ENCODE data around the gene TAS1R3. TPM values are rescaled to one million over a fixed set of nuclear protein-coding genes. Genes with fewer than 3 reads are reported as not detected.
A peak's percentile ranks its signal among the peaks of the same experiment; 100 is the strongest.

TAS1R3 gene
- total and polyA plus RNA-seq, 2 experiments from 2014 or later: 0.14 TPM; not detected in 1

DNA sequence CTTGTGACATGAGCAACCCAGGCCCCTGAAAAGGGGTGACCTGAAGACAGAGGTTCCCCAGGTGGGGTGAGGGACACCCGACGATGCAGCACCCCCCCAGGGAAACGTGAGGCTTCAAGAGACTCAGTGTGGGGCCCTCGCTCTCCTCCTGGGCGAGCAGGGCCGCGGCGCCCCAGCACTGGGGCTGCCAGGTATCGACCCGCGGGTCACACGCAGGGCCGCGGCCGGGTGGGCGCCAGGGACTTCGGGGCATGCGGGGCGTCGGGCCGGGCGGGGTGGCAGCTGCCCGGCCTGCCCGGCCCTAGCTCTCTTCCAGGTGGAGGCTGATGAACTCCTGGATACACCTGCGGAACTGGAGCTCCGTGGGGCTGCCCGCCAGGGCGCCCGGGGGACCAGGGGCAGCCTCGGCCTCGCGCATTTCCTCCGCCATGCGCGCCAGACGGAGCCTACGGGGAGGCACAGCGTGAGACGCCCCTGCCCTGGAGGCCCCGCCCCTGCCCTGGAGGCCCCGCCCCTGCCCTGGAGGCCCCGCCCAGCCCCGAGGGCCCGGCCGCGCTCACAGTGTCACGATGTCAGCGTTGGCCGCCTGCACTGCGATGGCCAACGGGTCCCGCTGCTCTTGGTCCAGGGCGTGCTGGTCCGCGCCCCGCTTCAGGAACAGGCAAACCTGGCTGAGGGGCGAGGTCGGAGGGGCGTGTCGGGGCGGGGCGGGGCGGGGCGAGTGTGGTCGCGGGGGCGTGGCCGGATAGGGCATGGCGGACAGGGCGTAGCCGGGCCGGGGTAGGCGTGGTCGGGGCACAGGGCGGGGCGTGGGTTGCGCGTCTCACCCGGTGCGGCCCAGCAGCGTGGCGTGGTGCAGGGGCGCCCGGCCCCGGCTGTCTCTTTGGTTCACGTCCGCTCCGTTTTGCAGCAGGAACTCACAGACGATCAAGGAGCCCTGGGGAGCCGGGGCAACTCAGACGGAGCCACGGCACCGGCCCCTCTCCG lies 37.5 kb upstream of the TAS1R3 start:
- TF ChIP-seq, protein P1, sequence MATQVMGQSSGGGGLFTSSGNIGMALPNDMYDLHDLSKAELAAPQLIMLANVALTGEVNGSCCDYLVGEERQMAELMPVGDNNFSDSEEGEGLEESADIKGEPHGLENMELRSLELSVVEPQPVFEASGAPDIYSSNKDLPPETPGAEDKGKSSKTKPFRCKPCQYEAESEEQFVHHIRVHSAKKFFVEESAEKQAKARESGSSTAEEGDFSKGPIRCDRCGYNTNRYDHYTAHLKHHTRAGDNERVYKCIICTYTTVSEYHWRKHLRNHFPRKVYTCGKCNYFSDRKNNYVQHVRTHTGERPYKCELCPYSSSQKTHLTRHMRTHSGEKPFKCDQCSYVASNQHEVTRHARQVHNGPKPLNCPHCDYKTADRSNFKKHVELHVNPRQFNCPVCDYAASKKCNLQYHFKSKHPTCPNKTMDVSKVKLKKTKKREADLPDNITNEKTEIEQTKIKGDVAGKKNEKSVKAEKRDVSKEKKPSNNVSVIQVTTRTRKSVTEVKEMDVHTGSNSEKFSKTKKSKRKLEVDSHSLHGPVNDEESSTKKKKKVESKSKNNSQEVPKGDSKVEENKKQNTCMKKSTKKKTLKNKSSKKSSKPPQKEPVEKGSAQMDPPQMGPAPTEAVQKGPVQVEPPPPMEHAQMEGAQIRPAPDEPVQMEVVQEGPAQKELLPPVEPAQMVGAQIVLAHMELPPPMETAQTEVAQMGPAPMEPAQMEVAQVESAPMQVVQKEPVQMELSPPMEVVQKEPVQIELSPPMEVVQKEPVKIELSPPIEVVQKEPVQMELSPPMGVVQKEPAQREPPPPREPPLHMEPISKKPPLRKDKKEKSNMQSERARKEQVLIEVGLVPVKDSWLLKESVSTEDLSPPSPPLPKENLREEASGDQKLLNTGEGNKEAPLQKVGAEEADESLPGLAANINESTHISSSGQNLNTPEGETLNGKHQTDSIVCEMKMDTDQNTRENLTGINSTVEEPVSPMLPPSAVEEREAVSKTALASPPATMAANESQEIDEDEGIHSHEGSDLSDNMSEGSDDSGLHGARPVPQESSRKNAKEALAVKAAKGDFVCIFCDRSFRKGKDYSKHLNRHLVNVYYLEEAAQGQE (IDR thresholded peaks at IDR 0.05; ENCODE audit: unreplicated experiment): no peak
- TF ChIP-seq EZH2phosphoT487 (IDR thresholded peaks at IDR 0.05; ENCODE audit: unreplicated experiment): no peak
- TF ChIP-seq EZH2 (IDR thresholded peaks at IDR 0.05; ENCODE audit: low read depth, unreplicated experiment): no peak
- TF ChIP-seq, protein P2, sequence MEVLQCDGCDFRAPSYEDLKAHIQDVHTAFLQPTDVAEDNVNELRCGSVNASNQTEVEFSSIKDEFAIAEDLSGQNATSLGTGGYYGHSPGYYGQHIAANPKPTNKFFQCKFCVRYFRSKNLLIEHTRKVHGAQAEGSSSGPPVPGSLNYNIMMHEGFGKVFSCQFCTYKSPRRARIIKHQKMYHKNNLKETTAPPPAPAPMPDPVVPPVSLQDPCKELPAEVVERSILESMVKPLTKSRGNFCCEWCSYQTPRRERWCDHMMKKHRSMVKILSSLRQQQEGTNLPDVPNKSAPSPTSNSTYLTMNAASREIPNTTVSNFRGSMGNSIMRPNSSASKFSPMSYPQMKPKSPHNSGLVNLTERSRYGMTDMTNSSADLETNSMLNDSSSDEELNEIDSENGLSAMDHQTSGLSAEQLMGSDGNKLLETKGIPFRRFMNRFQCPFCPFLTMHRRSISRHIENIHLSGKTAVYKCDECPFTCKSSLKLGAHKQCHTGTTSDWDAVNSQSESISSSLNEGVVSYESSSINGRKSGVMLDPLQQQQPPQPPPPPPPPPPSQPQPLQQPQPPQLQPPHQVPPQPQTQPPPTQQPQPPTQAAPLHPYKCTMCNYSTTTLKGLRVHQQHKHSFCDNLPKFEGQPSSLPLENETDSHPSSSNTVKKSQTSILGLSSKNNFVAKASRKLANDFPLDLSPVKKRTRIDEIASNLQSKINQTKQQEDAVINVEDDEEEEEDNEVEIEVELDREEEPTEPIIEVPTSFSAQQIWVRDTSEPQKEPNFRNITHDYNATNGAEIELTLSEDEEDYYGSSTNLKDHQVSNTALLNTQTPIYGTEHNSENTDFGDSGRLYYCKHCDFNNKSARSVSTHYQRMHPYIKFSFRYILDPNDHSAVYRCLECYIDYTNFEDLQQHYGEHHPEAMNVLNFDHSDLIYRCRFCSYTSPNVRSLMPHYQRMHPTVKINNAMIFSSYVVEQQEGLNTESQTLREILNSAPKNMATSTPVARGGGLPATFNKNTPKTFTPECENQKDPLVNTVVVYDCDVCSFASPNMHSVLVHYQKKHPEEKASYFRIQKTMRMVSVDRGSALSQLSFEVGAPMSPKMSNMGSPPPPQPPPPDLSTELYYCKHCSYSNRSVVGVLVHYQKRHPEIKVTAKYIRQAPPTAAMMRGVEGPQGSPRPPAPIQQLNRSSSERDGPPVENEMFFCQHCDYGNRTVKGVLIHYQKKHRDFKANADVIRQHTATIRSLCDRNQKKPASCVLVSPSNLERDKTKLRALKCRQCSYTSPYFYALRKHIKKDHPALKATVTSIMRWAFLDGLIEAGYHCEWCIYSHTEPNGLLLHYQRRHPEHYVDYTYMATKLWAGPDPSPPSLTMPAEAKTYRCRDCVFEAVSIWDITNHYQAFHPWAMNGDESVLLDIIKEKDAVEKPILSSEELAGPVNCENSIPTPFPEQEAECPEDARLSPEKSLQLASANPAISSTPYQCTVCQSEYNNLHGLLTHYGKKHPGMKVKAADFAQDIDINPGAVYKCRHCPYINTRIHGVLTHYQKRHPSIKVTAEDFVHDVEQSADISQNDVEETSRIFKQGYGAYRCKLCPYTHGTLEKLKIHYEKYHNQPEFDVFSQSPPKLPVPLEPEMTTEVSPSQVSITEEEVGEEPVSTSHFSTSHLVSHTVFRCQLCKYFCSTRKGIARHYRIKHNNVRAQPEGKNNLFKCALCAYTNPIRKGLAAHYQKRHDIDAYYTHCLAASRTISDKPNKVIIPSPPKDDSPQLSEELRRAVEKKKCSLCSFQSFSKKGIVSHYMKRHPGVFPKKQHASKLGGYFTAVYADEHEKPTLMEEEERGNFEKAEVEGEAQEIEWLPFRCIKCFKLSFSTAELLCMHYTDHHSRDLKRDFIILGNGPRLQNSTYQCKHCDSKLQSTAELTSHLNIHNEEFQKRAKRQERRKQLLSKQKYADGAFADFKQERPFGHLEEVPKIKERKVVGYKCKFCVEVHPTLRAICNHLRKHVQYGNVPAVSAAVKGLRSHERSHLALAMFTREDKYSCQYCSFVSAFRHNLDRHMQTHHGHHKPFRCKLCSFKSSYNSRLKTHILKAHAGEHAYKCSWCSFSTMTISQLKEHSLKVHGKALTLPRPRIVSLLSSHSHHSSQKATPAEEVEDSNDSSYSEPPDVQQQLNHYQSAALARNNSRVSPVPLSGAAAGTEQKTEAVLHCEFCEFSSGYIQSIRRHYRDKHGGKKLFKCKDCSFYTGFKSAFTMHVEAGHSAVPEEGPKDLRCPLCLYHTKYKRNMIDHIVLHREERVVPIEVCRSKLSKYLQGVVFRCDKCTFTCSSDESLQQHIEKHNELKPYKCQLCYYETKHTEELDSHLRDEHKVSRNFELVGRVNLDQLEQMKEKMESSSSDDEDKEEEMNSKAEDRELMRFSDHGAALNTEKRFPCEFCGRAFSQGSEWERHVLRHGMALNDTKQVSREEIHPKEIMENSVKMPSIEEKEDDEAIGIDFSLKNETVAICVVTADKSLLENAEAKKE (CRISPR knock-in tag; IDR thresholded peaks at IDR 0.05): no peak
- peak; percentile 65 for TF ChIP-seq STAT1 (IDR thresholded peaks at IDR 0.05; ENCODE audit: unreplicated experiment)
- 0 out of 2 replicates have a peak, but pooled peaks have one; percentile 26 for TF ChIP-seq POLR2AphosphoS5 (IDR thresholded peaks at IDR 0.05; ENCODE audit: low read depth)
- ATAC-seq: peak; percentile 69
- Mint-ChIP-seq H3K27ac (no peak overlapping the region), H3K36me3 (ENCODE audit: low read depth) (no peaks in the 10 kb centered on the region), H3K9me3 (peaks cover 3% of the 10 kb centered on the region; the same call in 2 of the 3 replicates), H3K27me3 (ENCODE audit: insufficient read depth, low read depth, poor library complexity) (peaks cover 11% of the 10 kb centered on the region), H3K4me1 (peaks cover 4% of the 10 kb centered on the region; the same call in 1 of the 3 replicates), H3K4me3 (no peak overlapping the region)
- Histone ChIP-seq H3F3A (replicated peaks; ENCODE audit: low read depth) (0 out of 2 replicates have a peak, but pooled peaks cover 9% of the 10 kb centered on the region), H3K4me2 (peak overlapping the region; percentile 73; the same call in 1 of the 2 replicates), H3K9me2 (ENCODE audit: insufficient read depth) (no peaks in the 10 kb centered on the region), H3K27ac (ENCODE audit: low read depth) (no peak overlapping the region), H3K79me2 (replicated peaks; ENCODE audit: insufficient read depth) (no peaks in the 10 kb centered on the region), H3K27me3 (ENCODE audit: insufficient read depth) (no peaks in the 10 kb centered on the region), H4K20me1 (replicated peaks; ENCODE audit: insufficient read depth) (no peaks in the 10 kb centered on the region), H3K4me3 (peak overlapping the region; percentile 59), H3K36me3 (ENCODE audit: insufficient read depth) (no peaks in the 10 kb centered on the region), H2AFZ (peak overlapping the region; percentile 47; the same call in 1 of the 2 replicates), H3K4me1 (ENCODE audit: insufficient read depth) (no peaks in the 10 kb centered on the region)
- peak; percentile 83 for DNase-seq (ENCODE audit: low spot score)
